GM12874 (cell line): ENCODE data around the gene PCDHGC5.
A peak's percentile ranks its signal among the peaks of the same experiment; 100 is the strongest.

Experiments used
- TF ChIP-seq, protein P1 (sequence below): IDR thresholded peaks from 2 replicates; pipeline ENCODE4 v1.5.1; 2011; ENCODE audit warnings: low read depth, mild to moderate bottlenecking, control low read depth, low read length, moderate library complexity; ENCODE audit not compliant: insufficient read depth

PCDHGC5 gene

DNA sequence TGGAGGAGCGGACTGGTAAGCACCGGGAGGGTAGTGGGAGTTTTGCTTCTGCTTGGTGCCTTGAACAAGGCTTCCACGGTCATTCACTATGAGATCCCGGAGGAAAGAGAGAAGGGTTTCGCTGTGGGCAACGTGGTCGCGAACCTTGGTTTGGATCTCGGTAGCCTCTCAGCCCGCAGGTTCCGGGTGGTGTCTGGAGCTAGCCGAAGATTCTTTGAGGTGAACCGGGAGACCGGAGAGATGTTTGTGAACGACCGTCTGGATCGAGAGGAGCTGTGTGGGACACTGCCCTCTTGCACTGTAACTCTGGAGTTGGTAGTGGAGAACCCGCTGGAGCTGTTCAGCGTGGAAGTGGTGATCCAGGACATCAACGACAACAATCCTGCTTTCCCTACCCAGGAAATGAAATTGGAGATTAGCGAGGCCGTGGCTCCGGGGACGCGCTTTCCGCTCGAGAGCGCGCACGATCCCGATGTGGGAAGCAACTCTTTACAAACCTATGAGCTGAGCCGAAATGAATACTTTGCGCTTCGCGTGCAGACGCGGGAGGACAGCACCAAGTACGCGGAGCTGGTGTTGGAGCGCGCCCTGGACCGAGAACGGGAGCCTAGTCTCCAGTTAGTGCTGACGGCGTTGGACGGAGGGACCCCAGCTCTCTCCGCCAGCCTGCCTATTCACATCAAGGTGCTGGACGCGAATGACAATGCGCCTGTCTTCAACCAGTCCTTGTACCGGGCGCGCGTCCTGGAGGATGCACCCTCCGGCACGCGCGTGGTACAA, 12.6 kb upstream of the PCDHGC5 start:
- TF ChIP-seq, protein P1, sequence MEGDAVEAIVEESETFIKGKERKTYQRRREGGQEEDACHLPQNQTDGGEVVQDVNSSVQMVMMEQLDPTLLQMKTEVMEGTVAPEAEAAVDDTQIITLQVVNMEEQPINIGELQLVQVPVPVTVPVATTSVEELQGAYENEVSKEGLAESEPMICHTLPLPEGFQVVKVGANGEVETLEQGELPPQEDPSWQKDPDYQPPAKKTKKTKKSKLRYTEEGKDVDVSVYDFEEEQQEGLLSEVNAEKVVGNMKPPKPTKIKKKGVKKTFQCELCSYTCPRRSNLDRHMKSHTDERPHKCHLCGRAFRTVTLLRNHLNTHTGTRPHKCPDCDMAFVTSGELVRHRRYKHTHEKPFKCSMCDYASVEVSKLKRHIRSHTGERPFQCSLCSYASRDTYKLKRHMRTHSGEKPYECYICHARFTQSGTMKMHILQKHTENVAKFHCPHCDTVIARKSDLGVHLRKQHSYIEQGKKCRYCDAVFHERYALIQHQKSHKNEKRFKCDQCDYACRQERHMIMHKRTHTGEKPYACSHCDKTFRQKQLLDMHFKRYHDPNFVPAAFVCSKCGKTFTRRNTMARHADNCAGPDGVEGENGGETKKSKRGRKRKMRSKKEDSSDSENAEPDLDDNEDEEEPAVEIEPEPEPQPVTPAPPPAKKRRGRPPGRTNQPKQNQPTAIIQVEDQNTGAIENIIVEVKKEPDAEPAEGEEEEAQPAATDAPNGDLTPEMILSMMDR = no peak

DNA sequence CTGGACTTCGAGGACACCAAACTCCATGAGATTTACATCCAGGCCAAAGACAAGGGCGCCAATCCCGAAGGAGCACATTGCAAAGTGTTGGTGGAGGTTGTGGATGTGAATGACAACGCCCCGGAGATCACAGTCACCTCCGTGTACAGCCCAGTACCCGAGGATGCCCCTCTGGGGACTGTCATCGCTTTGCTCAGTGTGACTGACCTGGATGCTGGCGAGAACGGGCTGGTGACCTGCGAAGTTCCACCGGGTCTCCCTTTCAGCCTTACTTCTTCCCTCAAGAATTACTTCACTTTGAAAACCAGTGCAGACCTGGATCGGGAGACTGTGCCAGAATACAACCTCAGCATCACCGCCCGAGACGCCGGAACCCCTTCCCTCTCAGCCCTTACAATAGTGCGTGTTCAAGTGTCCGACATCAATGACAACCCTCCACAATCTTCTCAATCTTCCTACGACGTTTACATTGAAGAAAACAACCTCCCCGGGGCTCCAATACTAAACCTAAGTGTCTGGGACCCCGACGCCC, 11.8 kb upstream of the PCDHGC5 start:
- TF ChIP-seq, protein P1 = no peak

DNA sequence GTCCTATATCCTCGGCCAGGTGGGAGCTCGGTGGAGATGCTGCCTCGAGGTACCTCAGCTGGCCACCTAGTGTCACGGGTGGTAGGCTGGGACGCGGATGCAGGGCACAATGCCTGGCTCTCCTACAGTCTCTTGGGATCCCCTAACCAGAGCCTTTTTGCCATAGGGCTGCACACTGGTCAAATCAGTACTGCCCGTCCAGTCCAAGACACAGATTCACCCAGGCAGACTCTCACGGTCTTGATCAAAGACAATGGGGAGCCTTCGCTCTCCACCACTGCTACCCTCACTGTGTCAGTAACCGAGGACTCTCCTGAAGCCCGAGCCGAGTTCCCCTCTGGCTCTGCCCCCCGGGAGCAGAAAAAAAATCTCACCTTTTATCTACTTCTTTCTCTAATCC, 11.1 kb upstream of the PCDHGC5 start:
- TF ChIP-seq, protein P1 = no peak

DNA sequence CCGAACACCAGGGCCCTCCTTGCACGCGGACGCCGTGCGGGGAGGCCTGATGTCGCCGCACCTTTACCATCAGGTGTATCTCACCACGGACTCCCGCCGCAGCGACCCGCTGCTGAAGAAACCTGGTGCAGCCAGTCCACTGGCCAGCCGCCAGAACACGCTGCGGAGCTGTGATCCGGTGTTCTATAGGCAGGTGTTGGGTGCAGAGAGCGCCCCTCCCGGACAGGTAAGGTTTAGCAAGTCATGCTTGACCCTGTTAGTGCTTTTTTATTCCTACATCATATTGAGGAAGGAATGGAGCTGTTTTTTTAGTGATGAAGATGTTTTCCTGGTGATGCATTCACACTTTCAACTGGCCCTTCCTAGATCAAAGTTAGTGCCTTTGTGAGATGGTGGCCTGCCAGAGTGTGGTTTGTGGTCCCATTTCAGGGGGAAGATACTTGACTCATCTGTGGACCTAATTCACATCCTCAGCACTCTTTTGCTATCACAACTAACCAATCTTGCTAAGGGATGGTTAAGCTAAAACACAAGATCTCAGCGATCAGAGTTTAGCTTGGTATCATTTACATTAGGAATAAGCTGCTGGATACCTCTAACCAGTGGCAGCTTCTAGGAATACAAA, 10.4 kb upstream of the PCDHGC5 start:
- TF ChIP-seq, protein P1 = peak; percentile 30; the same call in 1 of the 2 replicates

DNA sequence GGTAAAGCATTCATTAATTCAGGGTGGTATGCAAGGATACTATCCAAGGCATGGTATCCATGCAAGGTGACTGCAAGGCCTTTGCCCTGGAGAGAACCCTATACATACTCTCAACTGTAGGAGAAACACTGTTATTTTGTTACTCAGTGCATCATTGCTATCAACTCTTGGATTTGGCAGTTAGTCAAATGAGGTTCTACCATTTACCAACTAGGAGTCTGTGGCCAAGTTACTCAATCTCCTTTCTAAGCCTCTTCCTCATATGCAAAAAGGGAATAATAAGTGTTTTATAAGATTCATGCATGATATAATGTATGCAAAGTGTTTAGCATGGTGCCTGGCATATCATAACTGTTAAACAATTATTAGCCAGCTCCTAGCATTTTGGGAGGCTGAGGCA, 9.1 kb upstream of the PCDHGC5 start:
- TF ChIP-seq, protein P1 = no peak

DNA sequence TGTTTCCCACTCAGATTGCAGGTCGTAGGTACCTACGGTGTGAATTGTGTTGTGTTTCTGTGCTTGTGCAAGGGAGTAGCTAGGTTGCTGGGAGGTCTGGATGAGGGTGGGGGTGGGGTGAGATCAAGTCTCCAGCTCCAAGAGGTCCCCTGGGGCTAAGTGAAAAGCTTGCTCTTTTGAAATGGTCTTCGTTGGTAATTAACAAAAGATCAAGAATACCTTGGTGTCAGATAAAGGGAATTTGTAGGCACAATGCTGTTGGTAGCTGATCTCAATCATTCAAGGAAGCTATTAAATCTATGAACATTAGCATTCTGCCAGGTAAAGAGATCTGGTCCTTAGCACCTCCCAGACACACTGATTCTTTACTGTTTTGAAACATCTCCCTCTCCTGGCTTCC, 5.0 kb upstream of the PCDHGC5 start:
- TF ChIP-seq, protein P1 = no peak

DNA sequence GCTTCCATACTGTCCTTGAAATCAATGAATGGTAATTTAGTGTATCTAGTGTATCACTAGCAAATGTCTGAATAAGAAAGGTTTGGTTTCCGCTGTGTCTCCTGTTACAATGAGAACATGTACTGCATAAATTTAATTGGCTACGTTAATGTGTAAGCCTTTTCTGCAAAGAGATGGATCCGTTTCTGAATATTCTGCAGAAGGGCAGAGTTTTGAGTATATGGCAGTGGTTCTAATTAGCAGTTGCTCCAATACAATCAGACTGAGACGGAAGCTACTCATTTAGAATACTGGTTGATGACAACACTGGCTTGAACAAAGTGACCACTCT, 4.6 kb upstream of the PCDHGC5 start:
- TF ChIP-seq, protein P1 = no peak
